22Rv1 (cell line): ENCODE measurements around the gene GLRA2.

Experiments used
- CTCF ChIP-seq: fragments of 450-650 bp; IDR thresholded peaks from 2 replicates; pipeline ENCODE4 v1.5.1; 2017; ENCODE audit warnings: mild to moderate bottlenecking
- ZFX ChIP-seq: fragments of 450-650 bp; IDR thresholded peaks from 2 replicates; pipeline ENCODE4 v1.6.1; 2017; ENCODE audit warnings: antibody characterized with exemption, borderline replicate concordance

GRCh38 chrX:14660970-14661369 lies 131.6 kb downstream of the GLRA2 start:
- TF ChIP-seq CTCF (no peak), ZFX (no peak)
